Embryonic facial prominence (tissue), 1 donor: ENCODE measurements around the gene GCN1.
"Not testable (repeated sequence)": the region's sequence is repeated elsewhere in the genome, so short reads cannot be mapped to it uniquely, and the experiment has no call there.

Experiments used
- DNase-seq: peaks from one replicate; pipeline ENCODE4 v3.0.0-alpha.2; 2016; ENCODE audit errors: extremely low spot score

GCN1 gene

GRCh38 chr12:120213758-120214157 lies 19.2 kb upstream of the GCN1 start:
- DNase-seq: no peak

GRCh38 chr12:120213182-120213581 lies 18.7 kb upstream of the GCN1 start:
- not testable (repeated sequence) for DNase-seq

- DNase-seq: no peak
Measured at GRCh38 chr12:120212301-120212700, 17.8 kb upstream of the GCN1 start.

GRCh38 chr12:120211904-120212283 lies 17.4 kb upstream of the GCN1 start:
- no peak for DNase-seq

- no peak for DNase-seq
Measured at GRCh38 chr12:120211243-120211903, 16.9 kb upstream of the GCN1 start.

- no peak for DNase-seq
Measured at GRCh38 chr12:120209851-120210250, 15.3 kb upstream of the GCN1 start.

GRCh38 chr12:120207227-120207626 lies 12.7 kb upstream of the GCN1 start:
- DNase-seq: no peak

GRCh38 chr12:120206781-120207180 lies 12.3 kb upstream of the GCN1 start:
- not testable (repeated sequence) for DNase-seq

- DNase-seq: no peak
Measured at GRCh38 chr12:120206228-120206627, 11.7 kb upstream of the GCN1 start.

GRCh38 chr12:120204171-120204570 lies 9.7 kb upstream of the GCN1 start:
- no peak for DNase-seq

GRCh38 chr12:120200364-120200800 lies 5.9 kb upstream of the GCN1 start:
- DNase-seq: no peak

GRCh38 chr12:120199595-120200306 lies 5.2 kb upstream of the GCN1 start:
- DNase-seq: no peak

GRCh38 chr12:120199025-120199424 lies 4.5 kb upstream of the GCN1 start:
- no peak for DNase-seq

- no peak for DNase-seq
Measured at GRCh38 chr12:120197542-120197887, 3.0 kb upstream of the GCN1 start.

- not testable (repeated sequence) for DNase-seq
Measured at GRCh38 chr12:120196817-120197541, 2.5 kb upstream of the GCN1 start.

GRCh38 chr12:120196363-120196762 lies 1.8 kb upstream of the GCN1 start:
- no peak for DNase-seq

GRCh38 chr12:120194226-120194533 lies 335 bp downstream of the GCN1 start:
- DNase-seq: no peak

- not testable (repeated sequence) for DNase-seq
Measured at GRCh38 chr12:120193286-120193685, 1.2 kb downstream of the GCN1 start.

GRCh38 chr12:120190985-120191480 lies 3.5 kb downstream of the GCN1 start:
- no peak for DNase-seq

GRCh38 chr12:120190386-120190785 lies 4.1 kb downstream of the GCN1 start:
- DNase-seq: no peak

- no peak for DNase-seq
Measured at GRCh38 chr12:120186654-120187053, 7.9 kb downstream of the GCN1 start.

- no peak for DNase-seq
Measured at GRCh38 chr12:120183211-120183631, 11.3 kb downstream of the GCN1 start.
